NCI-H1105 treated with DMSO at 0.1 percent for 48 hours (cell line): ENCODE results near the gene PRMT5.
A peak's percentile ranks its signal among the peaks of the same experiment; 100 is the strongest.

Experiments
- DNase-seq: peaks from one replicate; lab custom pipeline; 2025; lab: John Stamatoyannopoulos, UW

PRMT5 gene

GRCh38 chr14:22875748-22876319, 53.3 kb downstream of the PRMT5 start:
- no peak for DNase-seq

- DNase-seq: no peak
Measured at GRCh38 chr14:22875003-22875747, 54.0 kb downstream of the PRMT5 start.

GRCh38 chr14:22872833-22873520, 56.2 kb downstream of the PRMT5 start:
- no peak for DNase-seq

GRCh38 chr14:22872033-22872832, 56.9 kb downstream of the PRMT5 start:
- peak; percentile 67 for DNase-seq

GRCh38 chr14:22871224-22872032, 57.7 kb downstream of the PRMT5 start, which contains the start of gene LRP10:
Gene LRP10 (plus strand): TSS chr14:22871740. CDS start chr14:22872304, 564 bp downstream.
- peak; percentile 77 for DNase-seq

- no peak for DNase-seq
Measured at GRCh38 chr14:22870811-22871223, 58.4 kb downstream of the PRMT5 start.
